OCI-M1 (cell line): ENCODE measurements around the gene SLK.

ENCODE experiments used
- DNase-seq: peaks from one replicate; lab custom pipeline; 2025; lab: John Stamatoyannopoulos, UW

SLK gene

GRCh38 chr10:103990531-103990930, 23.6 kb downstream of the SLK start:
- no peak for DNase-seq

DNA sequence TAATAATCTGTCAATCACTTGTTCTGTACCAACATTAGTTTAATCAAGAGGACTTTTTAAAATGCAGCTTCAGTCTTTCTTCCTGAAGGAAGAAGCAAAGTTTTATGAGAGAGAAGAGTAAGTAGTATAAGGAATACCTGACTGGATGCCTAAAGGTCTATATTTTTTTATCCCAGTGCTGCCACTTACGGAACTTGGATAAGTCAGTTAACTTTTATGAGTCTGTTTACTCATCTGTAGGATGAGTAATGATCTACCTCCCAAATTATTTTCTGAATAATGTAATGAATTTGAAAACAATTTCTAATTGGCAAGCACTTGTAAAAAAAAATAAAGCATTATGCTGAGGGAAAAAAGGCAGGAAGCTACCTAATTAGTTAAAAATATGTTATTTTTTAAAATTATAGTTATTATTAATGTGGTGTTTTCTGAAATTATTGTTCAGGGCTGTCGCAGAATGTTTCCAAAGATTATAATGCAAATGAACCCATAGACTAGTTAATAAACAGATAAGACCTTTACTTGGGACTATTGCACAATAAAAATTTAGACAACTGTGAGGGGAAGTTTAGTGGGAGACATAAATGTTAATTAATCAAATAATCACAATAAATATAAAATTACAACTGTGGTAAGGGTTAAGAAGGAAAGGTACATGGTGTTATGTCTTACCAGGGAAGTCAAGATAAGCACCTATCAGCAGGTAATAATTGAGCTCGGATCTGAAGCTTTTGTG, 24.6 kb downstream of the SLK start:
- DNase-seq: no peak

DNA sequence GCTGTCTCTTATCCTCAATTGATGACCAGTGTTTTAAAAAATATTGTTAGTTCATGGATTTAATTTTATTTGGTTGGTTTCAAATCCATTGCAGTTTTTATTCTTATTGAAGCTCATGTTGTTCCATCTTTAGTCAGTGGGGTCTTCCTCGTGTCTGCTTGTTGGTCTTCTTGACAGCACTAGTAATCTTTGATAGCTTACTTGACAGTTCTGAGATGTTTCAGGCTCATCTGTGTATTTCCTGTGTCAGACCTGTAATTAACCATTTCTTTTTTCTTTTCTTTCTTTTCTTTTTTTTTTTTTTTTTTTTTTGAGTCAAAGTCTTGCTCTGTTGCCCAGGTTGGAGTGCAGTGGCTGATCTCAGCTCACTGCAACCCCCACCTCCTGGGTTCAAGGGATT, 28.2 kb downstream of the SLK start:
- DNase-seq: no peak

- no peak for DNase-seq
These were observed 31.9 kb downstream of the SLK start for GRCh38 chr10:103998805-103999204.

- DNase-seq: no peak
These were observed 36.0 kb downstream of the SLK start for GRCh38 chr10:104002911-104003310.

DNA sequence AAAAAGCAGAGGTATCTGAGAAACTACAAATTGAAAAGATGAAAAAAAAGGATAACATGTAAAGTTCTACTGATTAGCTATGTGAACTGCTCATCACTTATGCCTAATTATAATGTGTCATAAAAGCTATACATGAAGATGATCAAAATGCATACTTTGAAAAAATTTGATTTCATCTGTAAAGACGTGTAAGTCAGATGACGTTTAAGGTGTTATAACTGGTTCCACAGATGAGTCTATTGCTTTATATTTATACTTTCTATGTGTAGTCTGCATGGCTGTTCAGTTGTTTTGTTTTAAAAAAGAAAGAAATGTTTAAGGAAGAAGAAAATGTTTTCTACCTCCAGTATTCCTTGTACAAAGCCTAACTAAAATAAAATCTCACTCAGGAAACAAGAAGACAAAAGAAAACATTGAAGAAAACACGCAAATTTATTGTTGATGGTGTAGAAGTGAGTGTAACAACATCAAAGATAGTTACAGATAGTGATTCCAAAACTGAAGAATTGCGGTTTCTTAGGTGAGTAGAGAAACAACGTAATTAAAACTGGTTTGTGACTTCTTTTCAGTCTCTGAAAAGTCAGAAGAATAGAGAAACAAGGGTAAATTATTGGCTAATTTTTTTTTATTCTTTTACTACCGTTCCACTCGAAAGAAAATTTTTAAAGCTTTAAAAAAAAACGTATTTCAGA, 38.4 kb downstream of the SLK start:
- DNase-seq: no peak

DNA sequence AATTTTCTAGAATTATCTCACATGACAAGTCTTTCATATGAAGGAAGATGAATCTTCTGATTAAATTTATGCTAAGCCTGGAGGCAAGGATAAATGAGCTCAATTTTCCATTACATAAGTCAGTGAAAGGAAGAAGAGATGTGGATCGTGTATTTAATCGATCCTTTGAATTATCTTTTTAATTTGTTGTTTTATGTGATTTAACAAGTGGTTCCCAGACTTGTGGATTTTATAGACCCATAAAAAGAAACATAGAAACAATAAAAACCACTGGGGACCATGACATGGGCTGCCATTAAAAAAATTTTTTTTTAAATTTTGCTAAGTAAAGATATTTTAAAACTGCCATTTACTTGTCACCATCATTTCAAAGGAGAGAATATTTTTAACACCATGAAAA, 45.0 kb downstream of the SLK start:
- DNase-seq: no peak

DNA sequence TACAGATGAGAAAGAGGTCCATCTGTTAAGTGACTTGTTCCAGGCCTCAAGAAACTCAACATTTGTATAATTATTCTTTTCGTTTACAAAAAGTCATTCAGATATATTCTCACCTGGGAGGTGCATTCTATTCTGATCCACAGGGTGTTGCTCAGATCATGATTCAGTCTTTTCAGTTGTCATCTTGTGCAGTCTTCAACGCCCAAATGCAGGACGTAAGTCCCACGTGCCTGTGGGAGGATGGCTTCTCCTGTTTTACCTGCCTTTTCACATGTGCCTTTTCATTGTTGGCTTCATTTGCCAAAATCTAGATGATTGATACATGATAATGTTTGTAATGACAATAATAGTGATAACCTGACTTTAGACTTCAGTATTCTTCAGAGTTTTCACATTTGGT, 46.5 kb downstream of the SLK start:
- no peak for DNase-seq

DNA sequence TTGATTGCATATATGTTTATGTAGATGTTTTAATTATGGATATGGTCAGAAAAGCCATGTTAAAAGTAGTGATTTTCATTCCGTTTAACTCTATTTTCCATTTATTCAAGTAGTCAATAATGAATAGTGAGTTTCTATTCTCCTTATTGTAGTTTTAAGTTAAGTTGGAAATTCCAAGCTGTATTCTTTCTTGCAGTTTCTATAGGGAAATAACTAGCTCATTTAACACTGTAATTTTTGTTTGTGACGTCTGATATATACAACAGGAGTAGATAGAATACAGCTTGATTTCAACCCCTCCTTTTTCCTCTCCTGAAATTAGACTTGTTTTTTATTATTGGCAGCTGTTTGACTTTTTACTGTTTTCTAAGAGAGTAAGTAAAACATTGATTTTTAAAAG, 47.2 kb downstream of the SLK start:
- DNase-seq: no peak

DNA sequence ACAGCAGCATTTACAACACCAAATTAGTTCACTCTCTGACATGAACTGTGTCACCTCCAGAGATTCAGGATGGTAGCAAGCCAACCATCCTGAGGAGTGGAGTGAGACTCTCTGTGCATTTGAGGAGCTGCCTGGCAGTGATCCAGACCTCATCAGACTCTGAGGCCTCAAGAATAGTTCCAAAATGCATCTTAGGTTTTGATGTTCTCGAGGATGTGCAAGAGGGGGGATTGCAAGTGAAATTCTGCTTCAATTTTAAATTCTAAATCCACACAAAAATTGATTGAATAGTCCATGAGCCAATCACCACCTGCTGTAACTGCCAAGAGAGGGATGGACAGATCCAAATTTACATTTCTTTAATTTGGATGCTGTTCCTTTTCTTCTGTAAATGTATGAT, 49.7 kb downstream of the SLK start:
- DNase-seq: no peak

DNA sequence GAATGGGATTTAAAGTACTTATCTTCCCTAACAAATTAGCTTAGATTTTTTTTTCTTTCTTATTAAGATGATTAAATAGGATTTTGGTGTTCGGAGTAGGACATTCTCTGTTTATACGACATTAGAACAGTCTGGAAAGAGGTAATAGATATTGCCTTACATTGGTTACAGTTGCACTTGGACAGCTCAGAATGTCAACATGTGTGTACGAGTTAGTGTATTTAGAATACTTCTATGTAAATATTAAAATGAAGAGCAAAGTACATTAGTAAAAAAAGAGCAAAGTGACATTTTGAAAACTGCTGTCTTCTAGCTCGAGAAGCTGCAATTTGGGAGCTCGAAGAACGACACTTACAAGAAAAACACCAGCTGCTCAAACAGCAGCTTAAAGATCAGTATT, 51.5 kb downstream of the SLK start:
- DNase-seq: no peak

- no peak for DNase-seq
These were observed 53.1 kb downstream of the SLK start for GRCh38 chr10:104020020-104020419.

- DNase-seq: no peak
These were observed 54.3 kb downstream of the SLK start for GRCh38 chr10:104021246-104021645.

DNA sequence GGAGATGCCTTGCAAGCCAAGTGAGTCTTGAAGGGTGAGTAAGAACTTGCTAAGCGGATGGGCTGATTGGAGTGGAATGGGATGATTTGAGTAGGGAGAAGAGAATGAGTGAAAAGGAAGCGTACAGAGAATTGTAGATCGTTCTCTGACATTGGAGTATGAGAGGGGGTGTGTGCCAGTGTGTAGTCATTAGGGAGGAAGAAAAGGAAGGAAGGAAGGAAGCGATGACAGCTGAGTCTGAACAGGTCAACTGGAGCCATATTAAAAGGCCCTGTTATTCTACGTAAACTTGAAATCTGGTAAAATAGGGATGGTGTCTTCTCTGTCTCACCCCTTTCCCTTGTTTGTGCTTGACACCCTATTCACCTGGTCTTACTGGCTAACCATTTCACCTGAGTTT, 55.1 kb downstream of the SLK start:
- DNase-seq: no peak

GRCh38 chr10:104025524-104025923, 58.6 kb downstream of the SLK start:
- no peak for DNase-seq

DNA sequence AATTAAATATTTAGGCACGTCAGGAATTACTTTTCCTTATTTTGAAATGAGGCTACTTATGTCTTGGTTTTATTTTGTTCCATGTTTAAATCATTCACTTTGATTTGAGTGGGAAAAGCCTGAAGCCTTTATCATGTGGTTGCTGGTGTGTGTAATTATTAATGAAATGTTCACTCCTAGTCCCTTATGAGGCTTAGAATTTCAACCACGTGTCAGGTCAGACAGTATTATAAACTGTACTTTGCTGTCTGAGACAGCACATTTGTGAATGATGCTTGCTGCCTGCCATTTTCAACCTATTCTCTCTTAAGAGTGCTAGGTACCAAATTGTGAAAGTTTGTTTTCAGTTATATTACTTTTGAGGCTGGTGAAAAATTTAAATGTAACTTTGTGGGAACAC, 59.8 kb downstream of the SLK start:
- DNase-seq: no peak

DNA sequence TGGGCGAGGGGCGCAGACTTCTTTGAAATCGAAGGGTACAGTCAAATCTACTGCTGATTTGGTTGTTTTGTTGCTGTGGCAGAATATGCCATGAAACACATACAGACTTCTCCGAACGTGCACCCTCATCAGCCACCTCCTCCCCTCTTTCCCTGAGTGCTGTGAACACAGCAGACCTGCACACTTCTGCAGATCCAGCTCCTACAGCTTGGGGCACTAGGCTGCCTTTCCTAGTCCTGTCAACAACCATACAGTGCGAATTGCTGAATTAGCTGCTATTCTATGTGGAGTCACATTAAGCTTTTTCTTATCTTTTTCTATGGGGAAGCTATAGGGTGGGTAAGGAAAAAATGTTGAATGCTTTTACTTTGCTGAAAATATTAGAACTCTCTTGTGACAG, 61.2 kb downstream of the SLK start:
- DNase-seq: peak; percentile 11

DNA sequence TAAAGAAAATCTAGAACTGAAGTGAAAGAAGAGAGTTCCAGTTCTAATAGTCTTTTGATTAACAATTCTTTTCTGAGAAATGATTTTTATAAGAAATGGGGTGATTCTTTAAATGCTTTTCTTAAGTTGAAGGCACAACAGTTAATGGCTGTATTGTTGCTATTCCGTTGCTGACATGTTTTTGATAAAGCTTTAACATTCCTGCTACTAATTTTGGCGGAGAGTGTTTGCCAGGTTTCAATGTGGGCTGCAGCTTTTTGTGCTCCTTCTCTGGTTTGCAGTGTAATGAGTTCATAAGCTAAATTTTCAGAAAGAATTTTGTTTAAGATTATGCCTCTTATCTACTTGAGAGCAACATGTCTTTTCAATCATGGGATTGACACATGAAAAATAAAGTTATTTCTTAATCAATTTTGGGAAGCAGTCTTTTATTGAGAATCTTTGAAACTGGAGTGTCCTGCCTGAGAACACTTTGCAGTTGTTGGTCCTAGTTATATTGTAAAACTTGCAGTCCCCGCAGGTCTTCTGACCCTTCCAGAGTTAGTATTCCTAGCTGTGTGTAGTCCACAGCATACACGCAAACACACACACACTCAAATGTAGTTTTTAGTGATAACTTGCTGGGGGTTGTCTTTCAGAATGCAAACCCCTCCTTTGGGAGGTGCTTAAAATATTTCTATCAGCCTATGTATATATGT, 62.0 kb downstream of the SLK start:
- DNase-seq: no peak

DNA sequence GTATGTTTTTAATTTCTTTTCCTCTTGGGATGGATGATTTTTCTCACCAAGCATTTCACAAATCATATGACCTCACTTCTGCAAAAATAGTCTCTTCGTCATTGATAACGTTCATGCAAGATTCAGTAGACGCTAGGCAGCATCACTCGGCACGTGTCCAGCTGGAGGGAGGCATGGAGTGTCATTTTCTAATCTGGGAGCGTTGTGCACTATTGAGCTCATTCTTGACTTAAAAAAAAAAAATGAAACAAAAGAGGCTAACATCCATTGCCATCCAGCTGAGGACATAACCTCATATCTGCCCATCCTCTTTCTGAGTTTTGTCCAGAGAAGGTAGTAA, 62.6 kb downstream of the SLK start:
- DNase-seq: no peak

- DNase-seq: no peak
These were observed 64.7 kb downstream of the SLK start for GRCh38 chr10:104031631-104032030.

- no peak for DNase-seq
These were observed 65.3 kb downstream of the SLK start for GRCh38 chr10:104032144-104032775.

- no peak for DNase-seq
These were observed 66.5 kb downstream of the SLK start for GRCh38 chr10:104033401-104033930.

DNA sequence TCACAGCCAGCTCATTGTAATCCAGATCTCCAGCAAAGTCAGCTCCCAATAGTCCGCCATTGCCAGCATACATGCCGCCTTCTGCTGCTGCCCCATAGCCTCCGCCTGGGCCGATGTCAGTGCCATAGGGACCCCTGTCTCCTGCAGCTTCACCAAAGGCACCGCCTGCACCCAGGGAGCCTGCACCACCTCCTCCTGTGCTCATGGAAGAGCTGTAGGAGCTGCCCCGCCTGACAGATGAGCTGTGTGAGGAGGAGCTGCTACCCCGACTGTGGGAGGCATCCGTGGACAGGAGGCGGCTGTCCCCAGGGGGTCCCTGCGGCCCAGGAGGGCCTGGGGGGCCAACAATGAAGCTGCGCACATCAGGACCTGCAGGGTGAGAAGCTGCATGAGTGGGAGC, 67.0 kb downstream of the SLK start:
- no peak for DNase-seq
